ENCODE data around the gene MSH6.

MSH6 gene

GRCh38 chr2:47738331-47738730 lies 44.6 kb upstream of the MSH6 start:
- H3K9me3 ChIP-seq, result no peaks in the 10 kb centered on the region
- H3K36me3 ChIP-seq, result no peaks in the 10 kb centered on the region
- H3K4me1 ChIP-seq (ENCODE audit: control insufficient read depth in 1 of 2, insufficient read depth in 1 of 2, low read depth in 1 of 2, low read length in 1 of 2), result no peaks in the 10 kb centered on the region
- TF ChIP-seq, protein P1, sequence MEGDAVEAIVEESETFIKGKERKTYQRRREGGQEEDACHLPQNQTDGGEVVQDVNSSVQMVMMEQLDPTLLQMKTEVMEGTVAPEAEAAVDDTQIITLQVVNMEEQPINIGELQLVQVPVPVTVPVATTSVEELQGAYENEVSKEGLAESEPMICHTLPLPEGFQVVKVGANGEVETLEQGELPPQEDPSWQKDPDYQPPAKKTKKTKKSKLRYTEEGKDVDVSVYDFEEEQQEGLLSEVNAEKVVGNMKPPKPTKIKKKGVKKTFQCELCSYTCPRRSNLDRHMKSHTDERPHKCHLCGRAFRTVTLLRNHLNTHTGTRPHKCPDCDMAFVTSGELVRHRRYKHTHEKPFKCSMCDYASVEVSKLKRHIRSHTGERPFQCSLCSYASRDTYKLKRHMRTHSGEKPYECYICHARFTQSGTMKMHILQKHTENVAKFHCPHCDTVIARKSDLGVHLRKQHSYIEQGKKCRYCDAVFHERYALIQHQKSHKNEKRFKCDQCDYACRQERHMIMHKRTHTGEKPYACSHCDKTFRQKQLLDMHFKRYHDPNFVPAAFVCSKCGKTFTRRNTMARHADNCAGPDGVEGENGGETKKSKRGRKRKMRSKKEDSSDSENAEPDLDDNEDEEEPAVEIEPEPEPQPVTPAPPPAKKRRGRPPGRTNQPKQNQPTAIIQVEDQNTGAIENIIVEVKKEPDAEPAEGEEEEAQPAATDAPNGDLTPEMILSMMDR (IDR thresholded peaks at IDR 0.05), result no peak
- H3K27me3 ChIP-seq, result no peaks in the 10 kb centered on the region
- H3K4me3 ChIP-seq (ENCODE audit: low read depth in 1 of 2, low read length in 1 of 2), result no peak overlapping the region
- H3K27ac ChIP-seq, result no peak overlapping the region

GRCh38 chr2:47741101-47741500 lies 41.8 kb upstream of the MSH6 start:
- no peak overlapping the region for H3K27ac ChIP-seq
- no peaks in the 10 kb centered on the region for H3K27me3 ChIP-seq
- no peaks in the 10 kb centered on the region for H3K4me1 ChIP-seq (ENCODE audit: control insufficient read depth in 1 of 2, insufficient read depth in 1 of 2, low read depth in 1 of 2, low read length in 1 of 2)
- H3K36me3 ChIP-seq, result no peaks in the 10 kb centered on the region
- TF ChIP-seq, protein P1 (IDR thresholded peaks at IDR 0.05), result no peak
- H3K4me3 ChIP-seq (ENCODE audit: low read depth in 1 of 2, low read length in 1 of 2), result no peak overlapping the region
- no peaks in the 10 kb centered on the region for H3K9me3 ChIP-seq

- no peaks in the 10 kb centered on the region for H3K9me3 ChIP-seq
- H3K27me3 ChIP-seq, result no peaks in the 10 kb centered on the region
- H3K4me1 ChIP-seq (ENCODE audit: control insufficient read depth in 1 of 2, insufficient read depth in 1 of 2, low read depth in 1 of 2, low read length in 1 of 2), result no peaks in the 10 kb centered on the region
- H3K27ac ChIP-seq, result no peak overlapping the region
- no peaks in the 10 kb centered on the region for H3K36me3 ChIP-seq
- no peak overlapping the region for H3K4me3 ChIP-seq (ENCODE audit: low read depth in 1 of 2, low read length in 1 of 2)
- TF ChIP-seq, protein P1 (IDR thresholded peaks at IDR 0.05), result no peak
Measured at GRCh38 chr2:47741637-47742036, 41.3 kb upstream of the MSH6 start.

GRCh38 chr2:47744074-47744473 lies 38.9 kb upstream of the MSH6 start:
- Histone ChIP-seq H3K36me3 (no peaks in the 10 kb centered on the region), H3K27me3 (no peaks in the 10 kb centered on the region), H3K4me3 (ENCODE audit: low read depth in 1 of 2, low read length in 1 of 2) (no peak overlapping the region), H3K4me1 (ENCODE audit: control insufficient read depth in 1 of 2, insufficient read depth in 1 of 2, low read depth in 1 of 2, low read length in 1 of 2) (no peaks in the 10 kb centered on the region), H3K9me3 (no peaks in the 10 kb centered on the region), H3K27ac (no peak overlapping the region)
- TF ChIP-seq, protein P1 (IDR thresholded peaks at IDR 0.05), result no peak

DNA sequence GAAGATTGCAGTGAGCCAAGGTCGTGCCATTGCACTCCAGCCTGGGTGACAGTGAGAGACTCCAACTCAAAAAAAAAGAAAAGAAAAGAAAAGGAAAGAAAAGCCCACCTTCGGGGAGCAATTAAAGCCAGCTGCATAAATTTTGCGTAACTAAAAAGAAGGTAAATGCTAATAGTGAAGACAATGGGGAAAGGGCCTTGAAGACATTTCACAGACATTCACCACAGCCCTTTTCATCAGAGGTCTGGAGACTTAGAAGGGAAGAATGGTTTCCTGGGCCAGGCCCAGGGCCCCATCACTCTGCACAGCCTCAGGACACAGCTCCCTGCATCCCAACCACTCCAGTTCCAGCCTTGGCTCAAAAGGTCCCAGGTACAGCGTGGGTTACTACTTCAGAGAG lies 35.1 kb upstream of the MSH6 start:
- Histone ChIP-seq H3K4me1 (ENCODE audit: control insufficient read depth in 1 of 2, insufficient read depth in 1 of 2, low read depth in 1 of 2, low read length in 1 of 2) (peaks cover 0 to 4% of the 10 kb centered on the region in 2 experiments), H3K4me3 (ENCODE audit: low read depth in 1 of 2, low read length in 1 of 2) (no peak overlapping the region), H3K27me3 (no peaks in the 10 kb centered on the region), H3K9me3 (no peaks in the 10 kb centered on the region), H3K36me3 (no peaks in the 10 kb centered on the region), H3K27ac (no peak overlapping the region)
- TF ChIP-seq, protein P1 (IDR thresholded peaks at IDR 0.05), result no peak

- Histone ChIP-seq H3K27me3 (no peaks in the 10 kb centered on the region), H3K4me3 (ENCODE audit: low read depth in 1 of 2, low read length in 1 of 2) (no peak overlapping the region), H3K4me1 (ENCODE audit: control insufficient read depth in 1 of 2, insufficient read depth in 1 of 2, low read depth in 1 of 2, low read length in 1 of 2) (peaks cover 0 to 4% of the 10 kb centered on the region in 2 experiments), H3K36me3 (no peaks in the 10 kb centered on the region), H3K9me3 (no peaks in the 10 kb centered on the region), H3K27ac (peak overlapping the region; percentile 37)
- TF ChIP-seq, protein P1 (IDR thresholded peaks at IDR 0.05), result no peak
Measured at GRCh38 chr2:47751856-47752414, 31.0 kb upstream of the MSH6 start.
